GM23338 (cell line): Measurements from ENCODE around the gene REEP1. TPM values are rescaled to one million over a fixed set of nuclear protein-coding genes. Genes with fewer than 3 reads are reported as not detected.

Source experiments
- ATAC-seq: fragments of 200-7000 bp; cut with Tn5 transposase; 3 replicates; pipeline ENCODE4 v1.9.1; 2020
- DNase-seq: peaks from one replicate; pipeline ENCODE4 v3.0.0-alpha.2; 2015; ENCODE audit warnings: low spot score
- H2AFZ ChIP-seq: fragments of 200-600 bp; sonication (generic); 2 replicates; pipeline ENCODE4 v1.8.0; 2016; ENCODE audit warnings: antibody characterized with exemption, mild to moderate bottlenecking, moderate library complexity
- H3F3A ChIP-seq: fragments of 200-600 bp; sonication (generic); replicated peaks from 2 replicates; pipeline ENCODE4 v1.8.0; 2017; ENCODE audit warnings: antibody characterized with exemption, mixed run types, low read depth
- H3K27ac ChIP-seq: fragments of 200-600 bp; sonication (generic); 2 replicates; pipeline ENCODE4 v1.6.1; 2016; ENCODE audit warnings: low read depth
- H3K27me3 ChIP-seq: fragments of 200-600 bp; sonication (generic); 2 replicates; pipeline ENCODE4 v1.8.0; 2016; ENCODE audit warnings: mild to moderate bottlenecking, mixed run types, moderate library complexity; ENCODE audit not compliant: insufficient read depth
- H3K36me3 ChIP-seq: fragments of 200-600 bp; sonication (generic); 2 replicates; pipeline ENCODE4 v1.8.0; 2016; ENCODE audit warnings: mild to moderate bottlenecking; ENCODE audit not compliant: insufficient read depth
- H3K4me1 ChIP-seq: fragments of 200-600 bp; sonication (generic); 2 replicates; pipeline ENCODE4 v1.8.0; 2016; ENCODE audit warnings: mild to moderate bottlenecking, moderate library complexity; ENCODE audit not compliant: insufficient read depth
- H3K4me2 ChIP-seq: fragments of 200-600 bp; sonication (generic); 2 replicates; pipeline ENCODE4 v1.7.1; 2017; ENCODE audit warnings: mixed run types
- H3K4me3 ChIP-seq: fragments of 200-600 bp; sonication (generic); 2 replicates; pipeline ENCODE4 v1.6.1; 2016; ENCODE audit warnings: mixed run types
- H3K79me2 ChIP-seq: fragments of 200-600 bp; sonication (generic); replicated peaks from 2 replicates; pipeline ENCODE4 v1.8.0; 2017; ENCODE audit warnings: mild to moderate bottlenecking; ENCODE audit not compliant: insufficient read depth
- H3K9me2 ChIP-seq: fragments of 200-600 bp; sonication (generic); 2 replicates; pipeline ENCODE4 v1.8.0; 2017; ENCODE audit not compliant: insufficient read depth
- H4K20me1 ChIP-seq: fragments of 200-600 bp; sonication (generic); replicated peaks from 2 replicates; pipeline ENCODE4 v1.8.0; 2017; ENCODE audit warnings: mild to moderate bottlenecking; ENCODE audit not compliant: insufficient read depth
- H3K27ac Mint-ChIP-seq: 2 replicates; pipeline ENCODE4 v1.8.0; 2020; ENCODE audit warnings: inconsistent platforms, mild to moderate bottlenecking, moderate library complexity, mixed read lengths
- H3K27me3 Mint-ChIP-seq: 3 replicates; pipeline ENCODE4 v1.8.0; 2022; ENCODE audit warnings: low read depth, mild to moderate bottlenecking, moderate library complexity, mixed read lengths, inconsistent platforms; ENCODE audit not compliant: insufficient read depth, poor library complexity
- H3K36me3 Mint-ChIP-seq: 3 replicates; pipeline ENCODE4 v1.8.0; 2021; ENCODE audit warnings: low read depth, mild to moderate bottlenecking, inconsistent platforms, moderate library complexity, mixed read lengths
- H3K4me1 Mint-ChIP-seq: 3 replicates; pipeline ENCODE4 v1.8.0; 2020; ENCODE audit warnings: mild to moderate bottlenecking, inconsistent platforms, mixed read lengths
- H3K4me3 Mint-ChIP-seq: 3 replicates; pipeline ENCODE4 v1.8.0; 2021; ENCODE audit warnings: moderate library complexity, mild to moderate bottlenecking, inconsistent platforms, mixed read lengths
- H3K9me3 Mint-ChIP-seq: 3 replicates; pipeline ENCODE4 v1.8.0; 2020; ENCODE audit warnings: moderate library complexity, mild to moderate bottlenecking, inconsistent platforms, mixed read lengths
- EZH2 ChIP-seq: fragments of 200-600 bp; sonication (generic); IDR thresholded peaks from one replicate; pipeline ENCODE4 v1.8.0; 2017; ENCODE audit warnings: antibody characterized with exemption, mild to moderate bottlenecking, low read depth; ENCODE audit not compliant: unreplicated experiment
- STAT1 ChIP-seq: IDR thresholded peaks from one replicate; pipeline ENCODE4 v1.6.1; 2016; ENCODE audit warnings: antibody characterized with exemption; ENCODE audit not compliant: unreplicated experiment
- ZNF114 ChIP-seq: fragments of 250-450 bp; sonication (Bioruptor Pico); IDR thresholded peaks from 2 replicates; pipeline ENCODE4 v1.5.0; 2020; ENCODE audit warnings: mild to moderate bottlenecking, moderate library complexity
- ZNF331 ChIP-seq: fragments of 250-450 bp; sonication (Bioruptor Pico); IDR thresholded peaks from 2 replicates; pipeline ENCODE4 v1.5.0; 2020; ENCODE audit warnings: low read depth, mild to moderate bottlenecking, moderate library complexity
- polyA plus RNA-seq: library from polyadenylated mRNA; unstranded; fragments of >200 nt; fragmentation: Nextera tagmentation; extraction: Ambion mirVana; gene quantifications from 2 replicates; pipeline ENCODE4 v1.2.1, GENCODE V29; 2016
- total RNA-seq: library from RNA; depleted of rRNA; stranded (reverse); fragments of >200 nt; shearing (Covaris generic); gene quantifications from 2 replicates; pipeline ENCODE4 v1.2.3, GENCODE V29; 2014
- TF ChIP-seq, protein P1 (sequence below): fragments of 250-450 bp; sonication (Bioruptor Pico); IDR thresholded peaks from 2 replicates; pipeline ENCODE4 v1.5.0; 2020; ENCODE audit warnings: mild to moderate bottlenecking, moderate library complexity
- TF ChIP-seq, protein P2 (sequence below): IDR thresholded peaks from 2 replicates; pipeline ENCODE4 v1.6.1; 2016; ENCODE audit warnings: antibody characterized with exemption

Gene REEP1
- total and polyA plus RNA-seq, 2 experiments from 2014 or later: 1.6 to 1.8 TPM

DNA sequence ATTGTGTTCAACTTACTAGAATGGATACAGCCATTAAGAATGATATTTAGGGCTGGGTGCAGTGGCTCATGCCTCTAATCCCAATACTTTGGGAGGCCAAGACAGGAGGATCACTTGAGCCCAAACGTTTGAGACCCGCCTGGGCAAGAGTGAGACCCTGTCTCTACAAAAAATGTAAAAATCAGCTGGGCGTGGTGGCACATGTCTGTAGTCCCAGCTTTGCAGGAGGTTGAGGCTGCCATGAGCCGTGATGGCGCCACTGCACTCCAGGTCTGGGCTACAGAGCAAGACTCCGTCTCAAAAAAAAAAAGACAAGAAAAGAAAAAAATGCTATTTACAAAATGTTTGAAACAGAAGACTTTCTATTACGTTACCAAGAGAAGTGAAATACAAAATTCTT is 30.0 kb downstream of the REEP1 start:
- Histone ChIP-seq H3K4me3 (no peak overlapping the region), H3K4me1 (no peaks in the 10 kb centered on the region), H3K9me2 (no peaks in the 10 kb centered on the region), H3K79me2 (no peaks in the 10 kb centered on the region), H3K4me2 (no peak overlapping the region), H2AFZ (no peak overlapping the region), H3K36me3 (no peaks in the 10 kb centered on the region), H3K27ac (no peak overlapping the region), H4K20me1 (no peaks in the 10 kb centered on the region), H3K27me3 (no peaks in the 10 kb centered on the region), H3F3A (no peaks in the 10 kb centered on the region)
- DNase-seq (no peak), ATAC-seq (no peak)
- H3K36me3 Mint-ChIP-seq: no peaks in the 10 kb centered on the region
- no peak overlapping the region for H3K4me3 Mint-ChIP-seq
- H3K4me1 Mint-ChIP-seq: peaks cover 7% of the 10 kb centered on the region
- no peak for TF ChIP-seq ZNF331 (CRISPR knock-in tag)
- no peak overlapping the region for H3K27ac Mint-ChIP-seq
- no peaks in the 10 kb centered on the region; the same call in 2 of the 3 replicates for H3K9me3 Mint-ChIP-seq
- H3K27me3 Mint-ChIP-seq: no peaks in the 10 kb centered on the region

DNA sequence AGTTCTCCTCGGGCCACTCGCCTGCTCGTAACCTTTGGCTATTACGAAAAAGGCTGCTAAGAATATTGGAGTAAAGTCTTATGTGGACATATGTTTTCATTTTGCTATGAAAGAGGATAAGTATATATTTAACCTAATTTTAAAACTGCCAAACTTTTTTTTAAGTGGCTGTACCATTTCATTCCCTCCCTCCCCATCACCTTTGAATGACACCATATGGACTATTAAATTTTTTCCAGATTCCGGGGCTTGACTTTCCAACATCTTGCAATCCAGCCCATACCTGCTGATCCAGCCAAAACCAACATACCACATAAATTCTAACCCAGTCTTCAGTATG is 31.5 kb downstream of the REEP1 start:
- no peaks in the 10 kb centered on the region for H3K79me2 ChIP-seq
- no peak overlapping the region for H3K27ac ChIP-seq
- no peak overlapping the region for H3K4me3 ChIP-seq
- no peaks in the 10 kb centered on the region for H3K27me3 ChIP-seq
- Mint-ChIP-seq H3K36me3 (no peaks in the 10 kb centered on the region), H3K4me3 (no peak overlapping the region), H3K27me3 (no peaks in the 10 kb centered on the region), H3K4me1 (peaks cover 14% of the 10 kb centered on the region), H3K9me3 (no peaks in the 10 kb centered on the region; the same call in 2 of the 3 replicates), H3K27ac (no peak overlapping the region)
- no peaks in the 10 kb centered on the region for H3K9me2 ChIP-seq
- no peak overlapping the region for H3K4me2 ChIP-seq
- H3F3A ChIP-seq: no peaks in the 10 kb centered on the region
- no peak for TF ChIP-seq ZNF331 (CRISPR knock-in tag)
- TF ChIP-seq, protein P1, sequence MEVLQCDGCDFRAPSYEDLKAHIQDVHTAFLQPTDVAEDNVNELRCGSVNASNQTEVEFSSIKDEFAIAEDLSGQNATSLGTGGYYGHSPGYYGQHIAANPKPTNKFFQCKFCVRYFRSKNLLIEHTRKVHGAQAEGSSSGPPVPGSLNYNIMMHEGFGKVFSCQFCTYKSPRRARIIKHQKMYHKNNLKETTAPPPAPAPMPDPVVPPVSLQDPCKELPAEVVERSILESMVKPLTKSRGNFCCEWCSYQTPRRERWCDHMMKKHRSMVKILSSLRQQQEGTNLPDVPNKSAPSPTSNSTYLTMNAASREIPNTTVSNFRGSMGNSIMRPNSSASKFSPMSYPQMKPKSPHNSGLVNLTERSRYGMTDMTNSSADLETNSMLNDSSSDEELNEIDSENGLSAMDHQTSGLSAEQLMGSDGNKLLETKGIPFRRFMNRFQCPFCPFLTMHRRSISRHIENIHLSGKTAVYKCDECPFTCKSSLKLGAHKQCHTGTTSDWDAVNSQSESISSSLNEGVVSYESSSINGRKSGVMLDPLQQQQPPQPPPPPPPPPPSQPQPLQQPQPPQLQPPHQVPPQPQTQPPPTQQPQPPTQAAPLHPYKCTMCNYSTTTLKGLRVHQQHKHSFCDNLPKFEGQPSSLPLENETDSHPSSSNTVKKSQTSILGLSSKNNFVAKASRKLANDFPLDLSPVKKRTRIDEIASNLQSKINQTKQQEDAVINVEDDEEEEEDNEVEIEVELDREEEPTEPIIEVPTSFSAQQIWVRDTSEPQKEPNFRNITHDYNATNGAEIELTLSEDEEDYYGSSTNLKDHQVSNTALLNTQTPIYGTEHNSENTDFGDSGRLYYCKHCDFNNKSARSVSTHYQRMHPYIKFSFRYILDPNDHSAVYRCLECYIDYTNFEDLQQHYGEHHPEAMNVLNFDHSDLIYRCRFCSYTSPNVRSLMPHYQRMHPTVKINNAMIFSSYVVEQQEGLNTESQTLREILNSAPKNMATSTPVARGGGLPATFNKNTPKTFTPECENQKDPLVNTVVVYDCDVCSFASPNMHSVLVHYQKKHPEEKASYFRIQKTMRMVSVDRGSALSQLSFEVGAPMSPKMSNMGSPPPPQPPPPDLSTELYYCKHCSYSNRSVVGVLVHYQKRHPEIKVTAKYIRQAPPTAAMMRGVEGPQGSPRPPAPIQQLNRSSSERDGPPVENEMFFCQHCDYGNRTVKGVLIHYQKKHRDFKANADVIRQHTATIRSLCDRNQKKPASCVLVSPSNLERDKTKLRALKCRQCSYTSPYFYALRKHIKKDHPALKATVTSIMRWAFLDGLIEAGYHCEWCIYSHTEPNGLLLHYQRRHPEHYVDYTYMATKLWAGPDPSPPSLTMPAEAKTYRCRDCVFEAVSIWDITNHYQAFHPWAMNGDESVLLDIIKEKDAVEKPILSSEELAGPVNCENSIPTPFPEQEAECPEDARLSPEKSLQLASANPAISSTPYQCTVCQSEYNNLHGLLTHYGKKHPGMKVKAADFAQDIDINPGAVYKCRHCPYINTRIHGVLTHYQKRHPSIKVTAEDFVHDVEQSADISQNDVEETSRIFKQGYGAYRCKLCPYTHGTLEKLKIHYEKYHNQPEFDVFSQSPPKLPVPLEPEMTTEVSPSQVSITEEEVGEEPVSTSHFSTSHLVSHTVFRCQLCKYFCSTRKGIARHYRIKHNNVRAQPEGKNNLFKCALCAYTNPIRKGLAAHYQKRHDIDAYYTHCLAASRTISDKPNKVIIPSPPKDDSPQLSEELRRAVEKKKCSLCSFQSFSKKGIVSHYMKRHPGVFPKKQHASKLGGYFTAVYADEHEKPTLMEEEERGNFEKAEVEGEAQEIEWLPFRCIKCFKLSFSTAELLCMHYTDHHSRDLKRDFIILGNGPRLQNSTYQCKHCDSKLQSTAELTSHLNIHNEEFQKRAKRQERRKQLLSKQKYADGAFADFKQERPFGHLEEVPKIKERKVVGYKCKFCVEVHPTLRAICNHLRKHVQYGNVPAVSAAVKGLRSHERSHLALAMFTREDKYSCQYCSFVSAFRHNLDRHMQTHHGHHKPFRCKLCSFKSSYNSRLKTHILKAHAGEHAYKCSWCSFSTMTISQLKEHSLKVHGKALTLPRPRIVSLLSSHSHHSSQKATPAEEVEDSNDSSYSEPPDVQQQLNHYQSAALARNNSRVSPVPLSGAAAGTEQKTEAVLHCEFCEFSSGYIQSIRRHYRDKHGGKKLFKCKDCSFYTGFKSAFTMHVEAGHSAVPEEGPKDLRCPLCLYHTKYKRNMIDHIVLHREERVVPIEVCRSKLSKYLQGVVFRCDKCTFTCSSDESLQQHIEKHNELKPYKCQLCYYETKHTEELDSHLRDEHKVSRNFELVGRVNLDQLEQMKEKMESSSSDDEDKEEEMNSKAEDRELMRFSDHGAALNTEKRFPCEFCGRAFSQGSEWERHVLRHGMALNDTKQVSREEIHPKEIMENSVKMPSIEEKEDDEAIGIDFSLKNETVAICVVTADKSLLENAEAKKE (CRISPR knock-in tag): no peak
- TF ChIP-seq ZNF114 (CRISPR knock-in tag): no peak
- TF ChIP-seq, protein P2, sequence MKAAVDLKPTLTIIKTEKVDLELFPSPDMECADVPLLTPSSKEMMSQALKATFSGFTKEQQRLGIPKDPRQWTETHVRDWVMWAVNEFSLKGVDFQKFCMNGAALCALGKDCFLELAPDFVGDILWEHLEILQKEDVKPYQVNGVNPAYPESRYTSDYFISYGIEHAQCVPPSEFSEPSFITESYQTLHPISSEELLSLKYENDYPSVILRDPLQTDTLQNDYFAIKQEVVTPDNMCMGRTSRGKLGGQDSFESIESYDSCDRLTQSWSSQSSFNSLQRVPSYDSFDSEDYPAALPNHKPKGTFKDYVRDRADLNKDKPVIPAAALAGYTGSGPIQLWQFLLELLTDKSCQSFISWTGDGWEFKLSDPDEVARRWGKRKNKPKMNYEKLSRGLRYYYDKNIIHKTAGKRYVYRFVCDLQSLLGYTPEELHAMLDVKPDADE: no peak
- no peak for TF ChIP-seq EZH2
- TF ChIP-seq STAT1: no peak
- DNase-seq (no peak), ATAC-seq (no peak)
- no peak overlapping the region for H2AFZ ChIP-seq
- no peaks in the 10 kb centered on the region for H4K20me1 ChIP-seq
- H3K4me1 ChIP-seq: no peaks in the 10 kb centered on the region
- no peaks in the 10 kb centered on the region for H3K36me3 ChIP-seq
